HG02884 (cell line): ENCODE measurements around the gene TAF11L14.

Experiments
- ATAC-seq: cut with Tn5 transposase; IDR thresholded peaks from one replicate; pipeline ENCODE4 v1.9.1; 2021; ENCODE audit warnings: mild to moderate bottlenecking, moderate library complexity; ENCODE audit not compliant: unreplicated experiment

TAF11L14 gene

GRCh38 chr5:17678751-17679324, 44.6 kb downstream of the TAF11L14 start:
- ATAC-seq: no peak

- ATAC-seq: no peak
These were observed 45.4 kb downstream of the TAF11L14 start for GRCh38 chr5:17679597-17680203.

- ATAC-seq: no peak
These were observed 46.5 kb downstream of the TAF11L14 start for GRCh38 chr5:17680737-17681136.
